Fibroblast of villous mesenchyme (primary cell): ENCODE results near the gene MAP3K8. TPM values are rescaled to one million over a fixed set of nuclear protein-coding genes. Genes with fewer than 3 reads are reported as not detected.
"Not testable (repeated sequence)": the region's sequence is repeated elsewhere in the genome, so short reads cannot be mapped to it uniquely, and the experiment has no call there.

ENCODE experiments used
- DNase-seq: peaks from one replicate; pipeline ENCODE4 v3.0.0-alpha.2; 2010; ENCODE audit warnings: low read depth
- H3K4me3 ChIP-seq: 2 replicates; pipeline ENCODE4 v1.5.1; 2011; ENCODE audit warnings: low read depth, mild to moderate bottlenecking, low read length
- total RNA-seq: library from RNA; depleted of rRNA; stranded (reverse); fragments of >200 nt; gene quantifications from 2 replicates; pipeline ENCODE4 v1.2.3, GENCODE V29; 2012
- TF ChIP-seq, protein P1 (sequence below): IDR thresholded peaks from 2 replicates; pipeline ENCODE4 v1.5.1; 2012; ENCODE audit warnings: low read depth, mild to moderate bottlenecking, low read length; ENCODE audit not compliant: insufficient read depth

MAP3K8 gene
- total RNA-seq, 1 donor = 31.1 TPM

DNA sequence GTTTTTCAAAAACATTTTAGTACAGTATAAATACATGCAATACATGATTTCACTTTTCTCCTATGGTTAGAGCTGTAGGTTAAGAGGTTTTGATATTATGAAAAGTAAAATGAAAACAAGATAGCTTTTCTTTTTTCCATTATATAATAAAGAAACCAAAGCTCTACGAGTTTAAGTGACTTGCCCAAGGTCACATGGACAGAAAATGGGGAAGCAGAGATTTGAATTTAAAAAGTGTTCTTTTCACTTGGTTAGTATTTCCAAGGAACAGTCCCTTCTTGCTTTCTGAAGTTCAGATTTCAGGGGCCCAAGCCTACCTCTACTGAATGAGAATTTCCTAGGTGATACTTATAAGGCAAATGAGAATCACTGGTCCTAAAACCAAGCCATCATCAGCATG is 13.2 kb upstream of the MAP3K8 start:
- TF ChIP-seq, protein P1, sequence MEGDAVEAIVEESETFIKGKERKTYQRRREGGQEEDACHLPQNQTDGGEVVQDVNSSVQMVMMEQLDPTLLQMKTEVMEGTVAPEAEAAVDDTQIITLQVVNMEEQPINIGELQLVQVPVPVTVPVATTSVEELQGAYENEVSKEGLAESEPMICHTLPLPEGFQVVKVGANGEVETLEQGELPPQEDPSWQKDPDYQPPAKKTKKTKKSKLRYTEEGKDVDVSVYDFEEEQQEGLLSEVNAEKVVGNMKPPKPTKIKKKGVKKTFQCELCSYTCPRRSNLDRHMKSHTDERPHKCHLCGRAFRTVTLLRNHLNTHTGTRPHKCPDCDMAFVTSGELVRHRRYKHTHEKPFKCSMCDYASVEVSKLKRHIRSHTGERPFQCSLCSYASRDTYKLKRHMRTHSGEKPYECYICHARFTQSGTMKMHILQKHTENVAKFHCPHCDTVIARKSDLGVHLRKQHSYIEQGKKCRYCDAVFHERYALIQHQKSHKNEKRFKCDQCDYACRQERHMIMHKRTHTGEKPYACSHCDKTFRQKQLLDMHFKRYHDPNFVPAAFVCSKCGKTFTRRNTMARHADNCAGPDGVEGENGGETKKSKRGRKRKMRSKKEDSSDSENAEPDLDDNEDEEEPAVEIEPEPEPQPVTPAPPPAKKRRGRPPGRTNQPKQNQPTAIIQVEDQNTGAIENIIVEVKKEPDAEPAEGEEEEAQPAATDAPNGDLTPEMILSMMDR = no peak
- H3K4me3 ChIP-seq = no peak overlapping the region
- no peak for DNase-seq

DNA sequence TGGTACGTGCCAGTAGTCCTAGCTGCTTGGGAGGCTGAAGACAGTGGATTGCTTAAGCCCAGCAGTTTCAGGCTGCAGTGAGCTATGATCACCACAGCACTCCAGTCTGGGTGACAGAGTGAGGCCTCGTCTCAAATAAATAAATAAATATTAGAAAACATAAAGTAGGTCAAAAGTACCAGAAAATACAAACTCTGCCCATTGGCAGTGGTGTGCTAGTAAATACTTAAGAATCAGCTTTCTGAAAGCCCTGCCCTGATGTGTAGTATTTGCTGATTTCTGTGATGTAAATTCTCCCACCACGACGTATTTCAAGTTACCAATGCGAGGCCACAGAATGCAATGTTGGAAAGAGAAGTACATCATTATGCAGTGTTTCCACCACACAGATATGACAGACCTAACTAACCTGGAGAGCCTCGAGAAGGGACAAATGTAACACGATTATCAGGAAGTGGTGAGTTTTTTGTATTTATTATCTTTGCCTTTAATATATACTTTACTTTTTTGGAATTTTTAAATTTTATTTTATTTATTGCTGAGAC is 11.8 kb upstream of the MAP3K8 start:
- TF ChIP-seq, protein P1 = no peak
- H3K4me3 ChIP-seq = no peak overlapping the region

DNA sequence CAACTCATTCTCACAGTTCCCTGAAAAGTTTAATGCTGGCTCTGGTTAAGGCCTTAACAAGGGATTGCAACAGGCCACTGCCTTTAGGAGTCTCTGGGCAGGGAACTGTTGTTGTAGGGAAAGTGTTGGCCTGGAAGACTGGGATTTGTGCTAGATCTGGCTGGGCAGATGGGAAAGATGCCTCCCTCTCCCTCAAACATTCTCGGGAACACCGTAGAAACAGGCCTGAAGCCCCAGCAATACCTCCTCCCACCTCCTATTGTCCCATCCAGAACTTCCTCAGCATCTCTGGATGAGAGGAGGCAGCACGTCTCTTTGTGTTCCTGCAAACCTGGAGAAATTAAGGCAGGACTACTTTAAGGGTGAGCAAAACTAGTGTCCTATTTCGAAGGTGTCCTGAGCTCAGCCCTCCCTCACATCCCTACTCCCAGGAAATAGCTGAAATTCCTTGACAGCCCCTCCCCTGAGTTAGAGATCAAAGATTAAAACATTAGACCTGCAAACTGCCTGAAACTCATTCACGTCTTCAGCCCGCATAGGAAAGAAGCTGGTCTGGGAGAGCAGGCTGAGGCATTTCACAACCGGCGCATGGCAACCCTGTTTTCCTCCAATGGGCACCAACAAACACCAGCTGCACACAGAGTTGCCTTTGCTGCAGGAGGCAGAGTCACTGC is 10.9 kb upstream of the MAP3K8 start:
- no peak overlapping the region for H3K4me3 ChIP-seq
- TF ChIP-seq, protein P1 = no peak
- peak; percentile 95 for DNase-seq

More for the DNA sequence above, 11.8 kb upstream of the MAP3K8 start:
- no peak for DNase-seq

DNA sequence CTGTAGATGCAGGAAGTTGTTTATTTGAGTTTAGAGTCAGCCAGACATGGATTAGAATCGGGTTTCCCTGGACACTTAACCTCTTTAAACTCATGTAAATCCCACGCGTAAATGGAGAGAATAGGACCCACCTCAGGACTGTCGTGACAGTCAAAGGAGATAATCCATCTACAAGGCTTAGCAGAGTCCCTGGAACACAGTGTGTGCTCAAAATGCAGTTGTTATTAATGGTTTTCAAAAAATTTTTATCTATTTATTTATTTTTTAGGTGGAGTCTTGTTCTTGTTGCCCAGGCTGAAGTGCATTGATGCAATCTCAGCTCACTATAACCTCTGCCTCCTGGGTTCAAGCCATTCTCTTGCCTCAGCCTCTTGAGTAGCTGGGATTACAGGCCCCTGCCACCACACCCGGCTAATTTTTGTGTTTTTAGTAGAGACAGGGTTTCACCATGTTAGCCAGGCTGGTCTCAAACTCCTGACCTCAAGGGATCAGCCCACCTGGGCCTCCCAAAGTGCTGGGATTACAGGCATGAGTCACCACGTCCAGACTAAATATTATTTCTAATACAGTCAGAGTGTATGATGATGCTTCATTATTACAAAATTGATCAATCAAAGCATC is 10.2 kb upstream of the MAP3K8 start:
- H3K4me3 ChIP-seq = not testable (repeated sequence)
- DNase-seq = peak; percentile 68

DNA sequence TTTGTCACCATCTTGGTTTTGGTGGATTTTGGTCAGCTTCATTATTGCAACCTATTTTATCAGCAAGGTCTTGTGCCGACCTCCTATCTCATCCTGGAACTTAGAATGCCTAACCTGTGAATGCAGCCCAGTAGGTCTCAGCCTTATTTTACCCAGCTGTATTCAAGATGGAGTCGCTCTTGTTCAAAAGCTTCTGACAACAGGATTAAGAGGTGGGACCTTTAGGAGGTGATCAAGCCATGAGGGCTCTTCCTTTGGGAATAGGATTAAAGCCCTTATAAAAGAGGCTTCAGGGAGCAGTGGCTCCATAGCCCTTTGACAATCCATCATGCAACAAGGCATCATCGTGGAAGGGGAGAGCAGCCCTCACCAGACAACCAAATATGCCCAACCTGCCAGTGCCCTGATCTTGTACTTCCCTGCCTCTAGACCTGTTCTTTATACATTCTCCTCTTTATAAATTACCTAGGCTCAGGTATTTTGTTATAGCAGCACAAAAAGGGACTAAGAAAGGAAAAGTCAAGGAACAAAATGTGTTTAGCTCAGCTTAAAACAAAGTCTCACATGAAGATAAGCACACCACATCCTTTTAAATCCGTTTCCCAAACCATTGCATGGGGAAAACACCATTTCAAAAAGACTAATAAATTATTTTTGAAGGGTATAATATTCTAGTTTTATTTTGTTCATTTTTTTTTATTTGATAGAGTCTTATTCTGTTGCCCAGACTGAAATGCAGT is 8.5 kb upstream of the MAP3K8 start:
- no peak overlapping the region for H3K4me3 ChIP-seq
- TF ChIP-seq, protein P1 = no peak
- no peak for DNase-seq

DNA sequence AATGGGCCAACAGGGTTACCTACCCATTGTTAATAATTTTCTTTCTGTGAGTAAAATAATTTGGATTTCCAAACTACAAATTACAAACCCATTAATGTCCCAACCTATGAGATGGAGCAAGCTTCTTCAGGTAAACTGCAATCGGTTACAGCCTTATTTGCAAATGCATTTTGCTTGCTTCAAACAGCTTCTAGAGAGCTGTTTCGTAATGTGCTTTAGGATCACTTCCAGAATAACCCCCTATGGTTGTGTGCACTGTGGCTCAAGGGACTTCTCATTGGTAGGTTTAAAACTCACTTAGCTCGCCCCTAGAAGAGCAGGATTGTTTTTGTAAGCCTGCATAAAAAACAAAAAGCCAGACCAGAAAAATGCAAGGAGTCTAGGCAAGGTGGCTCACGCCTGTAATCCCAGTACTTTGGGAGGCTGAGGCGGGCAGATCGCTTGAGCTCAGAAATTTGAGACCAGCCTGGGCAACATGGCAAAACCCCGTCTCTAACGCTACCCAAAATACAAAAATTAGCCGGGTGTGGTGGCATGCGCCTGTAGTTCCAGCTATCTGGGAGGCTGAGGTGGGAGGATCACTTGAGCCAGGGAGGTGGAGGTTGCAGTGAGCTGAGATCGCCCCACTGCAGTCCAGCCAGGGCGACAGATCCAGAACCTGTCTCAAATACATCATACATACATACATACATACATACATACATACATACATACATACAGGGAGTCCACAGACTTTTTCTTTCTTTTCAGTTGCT is 3.3 kb upstream of the MAP3K8 start:
- TF ChIP-seq, protein P1 = no peak

More for the DNA sequence above, 3.3 kb upstream of the MAP3K8 start:
- DNase-seq = no peak
- no peak overlapping the region for H3K4me3 ChIP-seq
